Right forelimb (tissue), 1 donor: ENCODE measurements around the gene FYN.

Experiments used
- DNase-seq: peaks from one replicate; pipeline ENCODE4 v3.0.0-alpha.2; 2018

FYN gene

DNA sequence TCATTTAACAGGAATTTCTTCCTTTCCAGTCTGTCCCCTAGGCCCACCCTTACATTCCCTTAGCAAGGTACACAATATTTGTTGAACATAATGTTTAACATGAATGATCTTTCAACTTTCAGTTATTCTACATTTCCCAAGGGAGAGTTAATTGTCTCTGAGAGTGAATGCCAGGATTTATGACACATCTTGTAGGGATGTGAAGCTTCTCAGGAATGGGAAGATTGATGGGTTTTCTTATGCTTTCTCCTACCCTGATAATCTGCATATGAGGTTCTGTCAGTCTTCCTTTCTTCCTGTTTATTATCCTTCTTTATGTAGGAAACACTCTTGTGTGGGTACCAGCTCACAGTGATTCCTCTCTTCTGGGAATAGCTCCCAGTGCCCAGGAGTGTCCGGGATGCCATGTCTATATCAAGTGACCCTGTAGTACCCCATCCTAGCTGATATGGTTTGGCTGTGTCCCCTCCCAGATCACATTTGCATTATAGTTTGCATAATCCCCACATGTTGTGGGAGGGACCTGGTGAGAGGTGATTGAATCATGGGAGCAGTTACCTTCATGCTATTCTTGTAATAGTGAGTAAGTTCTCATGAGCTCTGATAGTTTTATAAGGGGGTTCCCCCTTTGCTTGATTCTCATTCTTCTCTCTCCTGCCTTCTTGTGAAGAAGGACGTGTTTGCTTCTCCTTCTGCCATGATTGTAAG lies 7.1 kb upstream of the FYN start:
- no peak for DNase-seq

DNA sequence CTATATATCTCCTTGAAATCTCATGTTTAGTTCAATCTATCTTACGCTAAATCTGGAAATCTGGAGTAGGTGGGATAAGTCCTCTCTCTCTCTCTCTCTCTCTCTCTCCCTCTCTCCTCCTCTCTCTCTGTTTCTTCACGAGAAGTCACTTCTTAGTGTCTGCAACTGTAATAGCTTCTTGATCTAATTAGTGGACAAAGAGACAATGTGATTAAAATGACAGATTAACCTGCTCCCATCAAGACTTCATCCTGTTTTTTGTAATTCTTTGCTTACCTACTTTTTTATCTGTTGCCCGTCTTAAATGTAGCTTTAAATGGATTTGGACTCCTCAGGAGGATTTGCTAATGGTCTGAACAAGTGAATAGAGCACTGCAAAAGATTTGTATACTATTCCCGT lies 2.5 kb upstream of the FYN start:
- no peak for DNase-seq

DNA sequence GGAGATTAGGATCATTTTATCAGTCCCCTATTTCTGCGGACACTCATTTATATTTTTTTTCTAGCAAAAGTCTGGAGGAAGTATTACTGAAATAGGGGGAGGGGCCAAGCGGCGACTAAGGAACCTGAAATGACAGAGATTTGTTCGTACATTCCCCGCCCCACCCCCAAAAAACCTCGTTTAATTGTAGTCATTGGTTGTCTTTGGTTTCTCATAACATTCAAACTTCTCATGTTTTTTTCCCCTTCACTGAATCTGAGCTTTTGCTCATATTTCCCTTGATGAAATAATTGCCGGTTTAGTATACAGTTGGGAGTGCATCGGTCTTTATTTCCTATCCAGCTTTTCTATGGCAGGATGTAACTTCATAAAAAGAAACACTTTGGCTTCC lies 768 bp upstream of the FYN start:
- no peak for DNase-seq

DNA sequence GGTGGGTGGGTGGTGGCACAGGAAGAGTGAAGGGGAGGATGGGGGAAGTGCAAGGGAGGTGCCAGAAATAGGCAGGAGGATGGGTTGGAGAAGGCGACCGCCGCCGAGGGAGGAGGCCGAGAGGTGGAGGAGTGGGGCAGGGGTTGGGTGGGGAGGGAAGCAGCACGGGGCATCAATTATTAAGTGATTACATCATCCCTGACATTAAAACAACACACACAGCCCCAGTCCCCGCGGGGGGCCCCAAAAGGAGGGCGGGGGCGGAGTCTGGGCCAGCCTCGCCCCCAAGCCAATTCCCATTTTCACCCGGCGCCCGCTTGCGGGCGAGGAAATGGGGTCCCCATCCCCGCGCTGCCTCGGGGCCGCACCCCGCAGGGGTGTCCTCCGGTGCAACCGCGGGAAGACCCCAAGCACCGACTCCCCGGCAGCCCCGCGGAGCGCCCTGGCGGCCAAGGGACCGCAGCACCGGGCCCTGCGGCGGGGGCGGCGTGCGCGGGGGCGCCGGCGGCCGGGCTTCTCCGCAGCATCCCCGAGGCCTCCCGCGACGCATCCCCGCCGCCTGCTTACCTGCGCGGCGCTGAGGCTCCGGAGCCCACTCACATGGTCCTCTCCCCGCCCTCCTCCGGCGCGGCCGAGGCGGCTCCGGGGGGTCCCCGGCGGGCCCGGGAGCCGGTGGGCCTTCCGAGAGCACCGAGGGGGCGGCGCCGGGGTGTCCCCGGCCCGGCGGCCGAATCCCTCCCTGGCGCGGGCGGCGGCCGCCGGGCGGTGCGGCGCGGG lies 663 bp downstream of the FYN start:
- peak; percentile 77 for DNase-seq

DNA sequence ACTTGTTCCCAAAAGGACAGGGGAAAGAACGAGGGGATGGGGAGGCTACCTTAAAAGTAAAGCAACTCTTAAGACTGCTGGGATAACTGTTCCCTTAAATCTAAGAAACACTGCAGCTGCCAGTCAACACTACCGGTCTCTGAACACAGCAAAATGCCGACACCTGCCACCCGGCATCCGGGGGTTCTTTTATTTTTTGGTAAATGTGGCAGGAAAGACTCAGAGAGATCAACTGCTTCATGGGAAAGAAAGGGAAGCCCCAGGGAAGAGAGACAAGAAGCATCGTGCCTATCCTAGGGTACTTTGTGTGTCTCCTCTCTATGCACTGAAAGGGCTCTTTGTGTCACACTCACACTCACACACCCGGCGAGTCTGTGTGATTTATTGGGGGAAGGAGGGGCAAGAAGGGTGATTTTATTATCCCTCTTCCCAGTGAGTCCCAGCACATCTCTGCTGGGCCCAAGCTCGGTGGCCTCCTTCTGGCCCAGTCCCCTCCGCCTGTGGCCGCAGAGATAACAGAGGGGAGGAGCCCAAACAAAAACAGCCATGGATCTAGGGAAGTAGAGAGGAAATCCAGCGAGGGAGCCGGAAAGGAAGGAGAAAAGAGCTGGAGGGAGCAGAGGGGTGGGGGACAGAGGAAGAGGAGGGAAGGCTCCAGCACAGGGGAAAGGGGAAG lies 1.4 kb downstream of the FYN start:
- no peak for DNase-seq

DNA sequence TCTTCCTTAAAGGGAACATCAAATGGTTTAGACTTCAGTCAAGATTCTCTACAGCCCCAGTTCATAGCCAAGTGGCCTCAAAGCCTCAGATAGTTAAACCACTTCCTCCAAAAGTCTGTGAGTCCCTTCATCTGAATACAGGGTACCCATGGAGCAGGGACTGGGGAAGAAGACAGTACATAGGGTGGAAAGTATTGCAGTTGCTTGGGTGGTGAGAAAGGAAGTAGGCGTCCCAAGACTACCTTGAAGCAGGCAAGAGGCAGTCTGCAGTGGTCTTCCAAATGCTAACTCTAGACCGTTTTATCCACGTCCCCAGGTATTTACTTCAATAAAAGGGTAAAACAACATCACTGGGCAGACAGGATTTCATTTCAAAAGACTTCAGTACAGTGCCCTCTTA lies 2.0 kb downstream of the FYN start:
- DNase-seq: no peak

DNA sequence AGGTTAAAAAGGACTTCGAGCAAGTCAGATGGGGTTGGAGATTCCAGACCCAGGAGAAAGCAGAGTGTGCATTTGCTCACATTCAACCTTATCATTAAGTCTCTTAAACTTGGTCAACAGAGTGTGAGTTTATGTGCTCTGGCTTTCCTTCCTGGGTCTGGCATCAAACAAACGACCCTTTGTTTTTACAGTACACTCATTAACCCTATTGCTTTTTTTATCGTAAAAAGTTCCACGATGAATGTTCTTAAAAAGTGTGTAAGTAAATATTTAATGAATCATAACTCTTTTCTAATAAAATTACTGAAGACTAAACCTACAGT lies 2.5 kb downstream of the FYN start:
- DNase-seq: no peak

DNA sequence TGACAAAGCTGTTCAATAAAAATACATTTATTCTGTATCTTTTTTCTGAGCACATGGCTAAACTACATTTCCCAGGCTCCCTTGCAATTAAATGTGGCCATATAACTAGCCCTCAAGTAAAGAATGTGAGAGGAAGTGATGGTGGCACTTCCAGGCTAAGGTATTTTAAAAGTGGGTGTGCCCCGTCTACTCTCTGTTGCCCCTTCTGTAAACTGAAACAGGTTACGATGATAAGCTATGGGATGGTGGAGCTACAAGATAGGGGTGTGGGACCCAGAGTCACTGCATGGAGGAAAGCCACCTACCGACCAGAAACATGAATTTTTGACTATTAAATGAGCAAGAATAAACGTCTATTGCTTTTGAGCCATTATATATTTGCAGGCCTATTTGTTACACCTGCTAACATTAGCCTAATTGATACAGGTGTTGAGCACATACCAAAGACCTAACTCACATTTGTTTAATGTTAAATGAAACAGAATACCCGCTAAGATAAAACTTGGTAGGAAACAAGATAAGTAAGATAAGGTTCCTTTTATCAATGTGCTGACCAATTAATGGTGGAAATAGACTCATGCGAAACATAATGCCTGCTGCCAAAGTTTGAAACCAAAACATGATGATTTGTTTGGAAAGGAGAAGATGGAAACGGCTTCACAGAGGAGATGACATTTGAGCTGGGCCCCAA lies 3.1 kb downstream of the FYN start:
- no peak for DNase-seq

DNA sequence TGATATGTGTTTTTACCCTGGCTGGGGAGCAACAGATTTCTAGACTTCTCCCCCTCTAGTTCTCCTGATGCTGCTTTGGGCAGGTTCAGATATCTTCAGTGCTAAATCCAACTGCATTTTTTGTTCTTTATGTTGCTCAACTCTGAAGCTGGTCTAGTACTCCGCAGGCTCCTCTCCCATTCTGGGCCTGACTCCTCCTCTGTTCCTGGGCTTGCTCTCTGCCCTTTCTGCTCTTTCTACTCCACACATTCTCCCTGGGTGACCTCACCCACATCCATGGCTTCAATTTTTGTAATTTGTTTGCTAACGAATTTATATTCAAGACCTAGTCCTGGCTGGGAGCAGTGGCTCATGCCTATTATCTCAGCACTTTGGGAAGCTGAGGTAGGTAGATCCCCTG lies 6.4 kb downstream of the FYN start:
- DNase-seq: no peak

DNA sequence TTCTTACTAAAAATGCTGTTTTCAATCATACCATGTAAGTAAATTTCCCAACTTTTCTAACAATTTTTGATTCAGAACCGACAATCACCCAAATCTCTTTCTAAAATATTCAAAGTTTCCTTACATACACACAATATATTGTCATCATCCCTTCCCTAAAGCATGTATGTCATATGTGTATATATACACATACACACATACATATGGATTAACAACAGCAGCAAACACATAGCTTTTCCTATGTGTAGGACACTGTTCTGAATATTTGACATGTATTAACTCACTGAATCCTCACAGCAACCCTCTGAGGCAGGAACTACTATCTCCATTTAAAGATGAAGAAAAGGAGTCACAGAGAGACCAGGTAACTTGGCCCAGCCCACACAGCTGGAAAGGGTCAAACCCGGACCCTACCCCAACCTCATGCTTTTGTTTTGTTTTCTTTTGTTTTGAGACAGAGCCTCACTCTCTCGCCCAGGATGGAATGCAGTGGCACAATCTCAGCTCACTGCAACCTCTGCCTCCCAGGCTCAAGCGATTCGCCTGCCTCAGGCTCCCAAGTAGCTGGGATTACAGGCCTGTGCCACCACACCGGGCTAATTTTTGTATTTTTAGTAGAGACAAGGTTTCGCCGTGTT lies 7.2 kb downstream of the FYN start:
- no peak for DNase-seq

DNA sequence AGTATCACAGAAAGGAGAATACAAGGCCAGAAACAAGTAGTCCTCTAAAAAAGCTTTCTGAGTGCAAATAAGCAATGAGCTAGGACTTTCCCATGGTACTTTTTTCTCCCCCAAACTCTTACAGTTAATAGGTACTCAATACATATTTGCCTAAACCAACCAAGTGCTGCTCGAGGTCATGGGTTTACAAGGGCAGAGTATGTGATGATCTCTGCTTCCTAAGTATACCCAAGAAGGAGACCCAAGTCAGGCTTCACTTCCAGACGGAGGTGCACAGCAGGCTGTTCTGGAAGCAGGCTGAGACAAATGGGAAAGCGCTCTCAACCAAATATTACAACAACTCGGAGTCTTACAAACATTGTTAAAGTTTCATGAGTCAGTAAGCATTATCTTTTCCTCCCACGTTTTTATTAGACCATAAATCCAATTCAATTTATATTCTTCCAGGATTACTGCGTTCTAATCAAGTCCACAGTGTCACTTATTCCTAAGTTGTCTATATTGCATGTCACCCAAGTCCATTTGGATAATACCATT lies 8.1 kb downstream of the FYN start:
- no peak for DNase-seq

DNA sequence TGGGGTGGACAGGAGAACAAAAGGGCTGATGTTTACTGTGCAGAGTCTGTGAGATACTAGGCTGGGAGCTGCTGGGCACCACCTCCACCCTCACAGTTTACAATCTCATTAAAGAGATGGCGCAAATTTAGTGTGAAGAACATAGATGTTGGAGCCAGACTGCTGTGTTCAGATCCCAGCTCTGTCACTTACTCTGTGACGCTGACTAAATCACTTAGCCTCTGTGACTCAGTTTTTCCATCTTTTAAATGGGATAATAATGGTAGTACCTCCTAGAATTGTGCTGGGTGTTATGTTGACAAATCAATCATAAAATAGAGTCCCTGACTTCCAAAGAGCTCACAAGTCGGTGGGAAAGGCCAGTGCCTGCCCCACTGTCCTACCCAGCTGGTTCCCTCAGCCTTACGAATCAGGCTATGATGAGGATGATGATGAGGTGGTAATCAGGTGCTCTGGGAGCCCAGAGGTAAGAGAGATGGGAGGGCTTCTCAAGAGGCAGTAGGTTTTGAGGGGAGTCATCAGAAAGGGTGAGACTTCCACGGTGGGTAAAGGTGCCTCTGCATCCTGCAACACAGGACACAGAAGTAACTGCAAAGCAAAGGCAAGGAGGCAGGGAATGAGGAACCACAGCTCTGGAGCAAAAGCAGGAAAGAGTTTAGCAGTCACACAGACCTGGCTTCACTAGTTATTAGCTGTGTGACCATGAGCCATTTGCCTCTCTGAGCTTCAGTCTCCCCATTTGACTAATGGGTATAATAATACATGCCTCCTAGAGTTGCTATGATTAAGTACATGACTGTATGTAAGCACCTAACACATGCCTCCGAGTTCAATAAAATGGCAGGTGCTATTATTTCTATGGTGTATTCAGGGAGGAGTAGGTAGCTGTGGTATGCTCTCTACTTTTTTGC lies 8.9 kb downstream of the FYN start:
- DNase-seq: no peak

DNA sequence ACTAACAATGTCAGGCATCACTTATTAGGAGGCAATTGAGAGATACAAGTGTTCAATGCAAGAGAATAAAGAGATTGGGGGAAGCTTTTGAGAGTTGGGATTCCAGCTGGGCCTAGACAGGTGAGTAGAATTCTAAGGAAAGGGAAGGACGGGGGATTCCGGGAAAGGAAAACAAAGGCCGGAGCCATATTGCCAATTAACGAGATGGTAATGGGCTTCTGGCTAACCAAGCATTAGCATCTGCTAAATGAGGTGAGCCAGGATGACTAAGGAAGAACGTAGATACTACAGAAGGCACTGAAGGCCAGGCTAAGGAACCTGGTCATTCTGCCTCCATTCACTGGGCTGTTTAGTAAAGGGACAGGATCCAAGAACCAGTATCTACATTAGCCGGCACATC lies 10.5 kb downstream of the FYN start:
- DNase-seq: no peak

DNA sequence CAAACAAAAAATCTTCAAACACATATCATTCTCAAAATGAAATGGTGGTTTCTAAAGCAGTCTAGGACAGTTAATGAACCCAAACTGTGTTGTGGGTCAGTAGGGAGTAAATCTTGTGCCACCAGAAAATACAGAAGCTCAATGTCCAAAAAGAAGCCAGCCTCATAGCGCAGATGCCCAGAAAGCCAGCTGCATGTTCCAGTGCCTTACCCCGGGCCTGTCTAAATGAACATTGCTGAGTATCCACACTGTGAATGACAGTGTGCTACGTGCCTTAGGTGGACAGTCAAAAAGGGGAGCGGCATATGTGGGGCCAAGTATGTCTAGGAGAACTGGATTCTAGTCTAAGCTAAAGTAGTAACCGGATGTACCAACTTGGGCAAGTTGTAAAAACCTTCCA lies 10.9 kb downstream of the FYN start:
- DNase-seq: no peak

DNA sequence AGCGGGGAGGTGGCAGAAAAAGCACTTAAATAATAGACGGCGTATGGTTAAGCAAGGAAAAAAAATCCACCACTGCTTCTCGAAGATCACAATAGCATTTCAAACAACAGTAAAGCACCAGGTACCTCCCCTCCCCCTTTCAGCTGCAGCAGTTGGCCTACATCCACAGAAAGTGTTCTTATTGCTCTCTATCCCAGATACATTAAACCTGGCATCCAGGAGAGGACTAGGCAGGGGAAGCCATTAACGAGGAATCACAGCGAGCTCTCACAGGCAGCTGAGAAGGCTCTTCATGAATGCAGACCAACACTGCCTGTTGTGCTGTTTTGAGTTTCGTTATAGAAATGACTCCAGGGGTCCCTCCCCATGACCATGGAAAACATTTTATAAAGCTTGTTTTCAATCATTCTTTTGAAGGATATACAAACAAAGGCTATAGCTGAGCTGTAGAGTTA lies 11.8 kb downstream of the FYN start:
- no peak for DNase-seq

DNA sequence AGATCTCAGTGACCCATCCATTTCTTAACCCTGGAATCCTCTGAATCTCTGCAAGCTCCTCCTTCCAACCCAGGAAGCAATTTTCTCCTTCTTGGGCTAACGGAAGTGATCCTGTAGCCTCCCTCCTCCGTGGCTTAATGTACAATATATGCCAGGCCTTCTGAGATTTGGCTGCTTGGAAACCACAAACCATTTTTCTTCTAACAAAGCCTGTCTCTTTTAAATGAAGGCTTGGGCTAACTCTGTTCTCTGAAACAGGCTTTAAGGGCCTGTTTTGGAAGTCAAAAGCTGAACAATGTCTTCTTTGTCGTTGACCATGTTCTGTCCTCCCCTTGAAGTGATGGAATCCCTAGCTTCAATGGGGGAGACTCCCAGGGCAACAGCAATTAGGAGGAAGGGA lies 14.9 kb downstream of the FYN start:
- DNase-seq: no peak

DNA sequence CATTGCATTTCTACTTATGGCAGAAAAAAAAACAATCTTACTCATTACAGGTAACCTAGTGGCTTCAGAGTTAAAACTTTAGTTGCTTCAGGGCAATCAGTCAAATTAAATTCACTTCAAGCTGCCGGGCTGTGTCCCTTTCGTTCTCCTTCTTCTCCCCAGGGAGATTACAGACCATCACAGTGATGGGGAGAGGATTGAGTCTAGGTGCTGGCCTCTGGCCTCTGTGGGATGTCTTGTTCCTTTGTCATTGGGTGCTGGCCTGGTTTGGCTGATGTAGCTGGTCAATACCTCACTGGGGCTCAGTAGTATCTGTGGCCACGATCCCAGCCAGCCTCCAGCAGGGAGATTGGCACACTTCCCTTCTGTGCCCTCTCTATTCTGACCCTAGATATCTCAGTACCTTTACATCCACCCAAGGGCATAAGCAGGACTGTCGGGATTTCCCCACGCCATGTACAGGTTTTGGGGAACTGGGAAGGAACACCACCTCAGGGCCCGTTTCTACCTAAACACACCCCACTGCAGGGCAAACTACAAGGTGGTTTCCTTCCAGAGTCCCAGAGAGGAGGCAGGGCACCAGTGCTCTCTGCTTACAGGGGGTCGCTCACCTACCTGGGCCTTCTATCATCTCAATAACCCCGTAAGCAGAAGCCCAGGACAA lies 15.4 kb downstream of the FYN start:
- DNase-seq: no peak

DNA sequence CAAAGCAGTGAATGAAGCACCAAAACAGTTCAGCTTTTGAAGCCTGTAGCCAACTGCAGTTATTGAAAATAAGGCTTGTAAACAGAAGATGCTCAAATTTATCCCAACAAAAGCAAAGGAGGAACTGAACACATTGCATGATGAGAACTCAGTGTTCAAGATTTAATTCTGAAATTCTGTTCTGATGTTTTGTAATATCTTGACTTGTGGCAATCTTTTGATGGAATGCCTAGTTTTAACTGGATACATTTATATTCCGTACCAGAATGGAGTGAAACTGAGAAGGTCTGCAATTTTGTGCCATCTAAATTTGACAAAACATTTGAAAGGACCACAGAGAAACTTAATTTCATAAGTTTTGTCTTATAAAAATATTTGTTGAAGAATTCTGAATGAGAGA lies 17.5 kb downstream of the FYN start:
- no peak for DNase-seq

DNA sequence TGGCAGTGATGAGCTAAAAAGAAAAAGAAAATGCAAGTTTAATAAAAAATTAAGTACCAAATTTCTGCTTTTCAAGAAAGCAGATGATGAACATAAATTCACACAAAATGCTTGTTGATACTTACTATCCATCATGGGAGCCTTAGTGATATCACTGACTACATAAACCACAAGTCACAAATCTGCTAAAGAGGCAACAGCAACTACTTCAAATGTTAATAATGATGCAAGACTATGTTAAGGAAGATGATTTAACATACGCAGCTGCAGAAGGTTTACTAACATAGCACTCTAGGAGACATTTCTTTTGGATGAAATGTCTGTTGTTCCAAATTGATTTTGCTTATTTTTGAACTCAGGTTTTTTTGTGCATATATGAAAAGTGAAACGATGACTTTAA lies 18.6 kb downstream of the FYN start:
- DNase-seq: no peak

DNA sequence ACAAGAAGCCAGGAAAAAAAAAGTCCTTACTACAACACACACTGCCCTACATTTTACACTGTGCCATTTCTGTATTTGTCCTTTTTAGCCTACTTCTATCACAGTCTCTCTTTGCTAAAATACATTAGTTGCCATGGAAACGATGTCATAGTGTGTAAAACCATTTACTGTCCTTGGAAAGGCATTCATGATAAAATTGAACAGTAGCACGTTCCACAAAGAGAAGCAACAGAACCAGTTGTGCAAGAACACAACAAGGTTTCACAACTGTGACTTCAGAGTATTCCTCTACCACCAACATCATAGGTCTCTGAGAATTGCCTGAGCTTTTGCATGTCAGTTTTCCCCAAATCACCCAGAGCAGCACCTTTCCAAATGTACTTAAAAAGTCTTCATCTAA lies 20.5 kb downstream of the FYN start:
- no peak for DNase-seq

DNA sequence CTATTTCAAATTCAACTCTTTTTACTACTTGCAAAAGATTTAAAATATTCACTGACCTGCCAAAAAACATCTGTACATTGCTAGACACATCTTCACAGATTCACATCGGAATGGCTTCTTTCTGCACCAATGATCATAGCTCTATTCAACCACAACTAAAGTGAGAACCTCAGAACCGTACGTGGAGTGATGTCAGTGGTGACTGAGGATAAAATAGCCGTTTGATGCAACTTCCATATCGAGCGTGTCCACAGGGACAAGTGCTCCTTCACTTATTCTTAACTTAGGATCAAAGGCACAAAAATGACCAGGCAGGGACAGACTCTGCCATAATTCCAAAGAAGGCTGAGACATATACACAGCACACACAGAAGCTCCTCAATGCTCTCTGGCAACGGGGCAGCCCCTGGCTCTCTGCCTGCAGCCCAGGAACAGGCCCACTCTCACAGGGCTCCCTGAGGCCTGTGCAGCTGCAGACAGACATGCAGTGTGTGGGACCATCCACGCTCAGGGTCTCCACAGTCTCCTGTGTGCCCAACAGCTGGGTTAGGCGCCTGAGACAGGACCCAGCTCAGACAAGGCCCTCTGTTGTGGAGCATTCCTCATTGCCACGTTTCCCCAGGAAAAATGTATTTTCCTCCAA lies 22.8 kb downstream of the FYN start:
- no peak for DNase-seq
